ENCODE results near the gene CD151. TPM values are rescaled to one million over a fixed set of nuclear protein-coding genes. Genes with fewer than 3 reads are reported as not detected.
A peak's percentile ranks its signal among the peaks of the same experiment; 100 is the strongest.

CD151 gene
- total RNA-seq, 1 experiment from 2014 or later, result 127 TPM

DNA sequence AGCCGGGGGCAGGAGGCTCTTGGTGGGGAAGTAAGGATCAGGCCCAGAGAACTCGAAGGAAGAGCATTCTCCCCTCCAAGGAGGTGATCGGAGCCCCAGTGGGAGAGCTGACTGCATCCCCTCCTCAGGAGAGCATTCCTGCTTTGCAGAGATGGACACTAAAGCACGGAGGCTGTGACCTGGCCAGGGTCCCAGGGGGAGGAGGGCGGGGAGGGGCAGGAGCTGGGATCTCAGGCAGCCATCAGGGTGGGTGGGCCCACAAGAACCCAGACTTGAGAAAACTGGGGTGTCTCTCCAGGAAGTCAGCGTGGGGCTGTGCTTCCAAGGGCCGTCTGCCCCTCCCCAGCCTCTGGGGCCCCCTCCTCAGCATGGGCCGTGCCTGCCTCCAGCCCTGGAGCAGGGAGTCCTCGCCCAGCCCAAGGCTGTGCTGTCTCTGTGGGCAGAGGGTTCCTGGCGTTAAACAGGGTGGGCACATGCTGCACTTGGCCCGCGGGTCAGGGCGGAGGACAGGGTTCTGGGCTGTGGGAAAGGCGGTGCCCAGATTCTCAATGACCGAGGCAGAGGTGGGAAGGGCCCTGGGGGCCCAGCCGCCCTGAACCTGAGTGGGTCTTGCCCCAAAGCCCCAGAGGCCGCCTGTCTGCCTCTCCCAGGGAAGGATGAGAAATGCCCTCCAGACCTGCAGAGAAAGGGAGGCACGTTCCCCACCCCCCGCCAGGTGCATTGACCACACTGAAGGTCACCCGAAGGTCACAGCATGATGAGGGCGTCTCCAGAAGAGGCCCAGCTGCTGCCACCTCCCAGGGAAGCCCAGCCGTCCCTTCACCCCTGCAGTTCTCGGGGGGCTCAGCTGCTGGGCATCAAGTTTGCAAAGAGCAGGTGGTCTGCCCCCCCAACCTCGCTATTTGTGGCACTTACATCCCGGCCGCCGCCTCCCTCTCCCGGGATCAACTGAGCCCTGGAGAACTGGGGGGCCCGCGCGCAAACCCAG lies 43.5 kb upstream of the CD151 start:
- Histone ChIP-seq H3K9me3 (ENCODE audit: low read depth, low read length, poor library complexity, severe bottlenecking) (no peaks in the 10 kb centered on the region), H3K36me3 (ENCODE audit: insufficient read depth, low read length, poor library complexity, severe bottlenecking) (no peaks in the 10 kb centered on the region), H3K4me3 (ENCODE audit: low read depth, low read length, poor library complexity, severe bottlenecking) (no peak overlapping the region), H3K27me3 (replicated peaks; ENCODE audit: insufficient read depth, low read depth, low read length, poor library complexity) (no peaks in the 10 kb centered on the region), H3K27ac (ENCODE audit: low read depth, low read length, poor library complexity, severe bottlenecking) (no peak overlapping the region), H3K4me1 (ENCODE audit: insufficient read depth, low read length, poor library complexity, severe bottlenecking) (peaks cover 3% of the 10 kb centered on the region)
- CTCF ChIA-PET, result interaction anchor here (0.7 kb wide), 1 partner anchor 20 kb away, joined by 5 read pairs; no protein-coding TSS in a partner anchor
- intact Hi-C loops (cut with micrococcal nuclease; ENCODE audit: unreplicated experiment), result no loop called here
- POLR2A ChIA-PET (ENCODE audit: low non-redundant PET), result no interaction called here
- no peak for DNase-seq (ENCODE audit: low spot score)
- no peak for TF ChIP-seq EZH2 (IDR thresholded peaks at IDR 0.05; ENCODE audit: borderline replicate concordance, low read depth, low read length, poor library complexity, severe bottlenecking)
- TF ChIP-seq, protein P1, sequence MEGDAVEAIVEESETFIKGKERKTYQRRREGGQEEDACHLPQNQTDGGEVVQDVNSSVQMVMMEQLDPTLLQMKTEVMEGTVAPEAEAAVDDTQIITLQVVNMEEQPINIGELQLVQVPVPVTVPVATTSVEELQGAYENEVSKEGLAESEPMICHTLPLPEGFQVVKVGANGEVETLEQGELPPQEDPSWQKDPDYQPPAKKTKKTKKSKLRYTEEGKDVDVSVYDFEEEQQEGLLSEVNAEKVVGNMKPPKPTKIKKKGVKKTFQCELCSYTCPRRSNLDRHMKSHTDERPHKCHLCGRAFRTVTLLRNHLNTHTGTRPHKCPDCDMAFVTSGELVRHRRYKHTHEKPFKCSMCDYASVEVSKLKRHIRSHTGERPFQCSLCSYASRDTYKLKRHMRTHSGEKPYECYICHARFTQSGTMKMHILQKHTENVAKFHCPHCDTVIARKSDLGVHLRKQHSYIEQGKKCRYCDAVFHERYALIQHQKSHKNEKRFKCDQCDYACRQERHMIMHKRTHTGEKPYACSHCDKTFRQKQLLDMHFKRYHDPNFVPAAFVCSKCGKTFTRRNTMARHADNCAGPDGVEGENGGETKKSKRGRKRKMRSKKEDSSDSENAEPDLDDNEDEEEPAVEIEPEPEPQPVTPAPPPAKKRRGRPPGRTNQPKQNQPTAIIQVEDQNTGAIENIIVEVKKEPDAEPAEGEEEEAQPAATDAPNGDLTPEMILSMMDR (conservative IDR thresholded peaks at IDR 0.05; ENCODE audit: low read depth, low read length), result no peak
- no TSS peak for BruUV-seq (replicated peaks)

DNA sequence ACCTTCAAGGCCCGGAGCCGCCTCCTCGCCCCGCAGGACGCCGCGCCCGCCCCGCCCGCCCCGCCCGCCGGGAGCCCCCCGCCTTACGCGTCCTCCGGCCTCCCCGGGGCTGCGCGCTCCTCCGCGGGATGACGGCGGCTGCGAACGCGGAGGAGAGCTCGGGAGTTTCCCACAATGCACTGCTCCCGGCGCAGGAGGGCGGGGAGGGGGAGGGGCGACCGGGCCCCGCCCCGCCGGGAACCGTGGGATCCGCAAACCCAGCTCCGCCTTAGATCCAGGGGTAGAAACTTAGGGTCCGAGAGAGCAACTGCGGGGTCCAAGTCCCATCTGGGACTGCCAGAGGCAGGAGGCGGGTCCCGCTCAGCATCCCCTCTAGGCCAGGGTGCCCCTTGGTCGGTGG lies 42.8 kb upstream of the CD151 start, which contains the start of gene CEND1:
TSS of gene CEND1 (minus strand) at position 148 of the 400 bp plus-strand sequence. CDS start 1,514 bp downstream, outside the sequence.
- H3K27ac ChIP-seq (ENCODE audit: low read depth, low read length, poor library complexity, severe bottlenecking), result no peak within 1 kb of the TSS
- peaks cover 2% of the 10 kb centered on the region for H3K36me3 ChIP-seq (ENCODE audit: insufficient read depth, low read length, poor library complexity, severe bottlenecking)
- intact Hi-C loops (cut with micrococcal nuclease; ENCODE audit: unreplicated experiment), result no loop called here
- ChIA-PET CTCF (interaction anchor here (0.7 kb wide), 1 partner anchor 19 kb away, joined by 5 read pairs; no protein-coding TSS in a partner anchor), POLR2A (ENCODE audit: low non-redundant PET) (no interaction called here)
- H3K4me1 ChIP-seq (ENCODE audit: insufficient read depth, low read length, poor library complexity, severe bottlenecking), result peaks cover 3% of the 10 kb centered on the region
- H3K4me3 ChIP-seq (ENCODE audit: low read depth, low read length, poor library complexity, severe bottlenecking), result no peak within 1 kb of the TSS
- no peaks in the 10 kb centered on the region for H3K9me3 ChIP-seq (ENCODE audit: low read depth, low read length, poor library complexity, severe bottlenecking)
- no TSS peak for BruUV-seq (replicated peaks)
- no peaks in the 10 kb centered on the region for H3K27me3 ChIP-seq (replicated peaks; ENCODE audit: insufficient read depth, low read depth, low read length, poor library complexity)
- TF ChIP-seq, protein P1 (conservative IDR thresholded peaks at IDR 0.05; ENCODE audit: low read depth, low read length), result no peak
- no peak for TF ChIP-seq EZH2 (IDR thresholded peaks at IDR 0.05; ENCODE audit: borderline replicate concordance, low read depth, low read length, poor library complexity, severe bottlenecking)
- peak; percentile 67 for DNase-seq (ENCODE audit: low spot score)

DNA sequence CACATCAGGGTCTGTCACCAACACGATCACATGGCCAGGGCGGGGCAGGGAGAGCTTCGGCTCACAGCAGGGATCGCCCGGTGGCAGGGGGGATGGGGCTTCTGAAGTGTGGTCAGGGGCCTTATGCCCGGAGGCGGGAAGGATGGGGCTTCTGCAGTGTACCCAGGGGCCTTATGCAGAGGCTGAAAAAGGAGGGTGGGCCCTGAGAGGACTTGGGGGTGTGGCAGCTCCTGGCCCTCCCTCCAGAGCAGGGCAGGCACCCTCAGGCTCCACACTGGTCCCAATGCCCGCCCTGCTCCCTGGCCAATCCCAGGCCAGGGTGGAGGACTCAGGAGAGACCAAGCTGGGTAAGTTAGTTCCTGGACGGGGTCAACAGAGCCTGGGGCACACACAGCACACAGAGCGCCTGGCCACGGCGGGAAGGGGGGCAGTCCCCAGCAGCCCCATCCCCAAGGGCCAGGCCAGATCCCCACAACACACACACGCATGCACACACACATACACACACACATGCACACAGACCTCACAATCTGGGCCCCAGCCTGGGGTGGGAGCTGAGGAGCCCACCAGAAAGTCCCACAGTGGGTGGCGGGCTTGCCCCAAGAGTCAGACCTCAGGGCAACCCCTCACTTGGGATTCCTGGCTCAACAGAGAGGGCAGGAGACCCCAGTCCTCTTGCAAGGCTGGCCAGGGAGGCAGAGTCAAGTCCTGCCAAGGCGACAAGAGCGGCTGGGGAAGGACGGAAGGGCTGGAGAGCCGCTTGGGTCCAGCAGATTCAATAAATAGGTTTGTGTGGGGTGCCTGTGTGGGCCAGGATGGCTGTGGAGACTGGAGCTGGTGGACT lies 41.8 kb upstream of the CD151 start:
- TF ChIP-seq EZH2 (IDR thresholded peaks at IDR 0.05; ENCODE audit: borderline replicate concordance, low read depth, low read length, poor library complexity, severe bottlenecking), result no peak
- TF ChIP-seq, protein P1 (conservative IDR thresholded peaks at IDR 0.05; ENCODE audit: low read depth, low read length), result no peak
- intact Hi-C loops (cut with micrococcal nuclease; ENCODE audit: unreplicated experiment), result no loop called here
- H3K4me1 ChIP-seq (ENCODE audit: insufficient read depth, low read length, poor library complexity, severe bottlenecking), result peaks cover 10% of the 10 kb centered on the region
- no peaks in the 10 kb centered on the region for H3K27me3 ChIP-seq (replicated peaks; ENCODE audit: insufficient read depth, low read depth, low read length, poor library complexity)
- no peaks in the 10 kb centered on the region for H3K9me3 ChIP-seq (ENCODE audit: low read depth, low read length, poor library complexity, severe bottlenecking)
- no TSS peak for BruUV-seq (replicated peaks)
- H3K4me3 ChIP-seq (ENCODE audit: low read depth, low read length, poor library complexity, severe bottlenecking), result no peak overlapping the region
- peaks cover 2% of the 10 kb centered on the region for H3K36me3 ChIP-seq (ENCODE audit: insufficient read depth, low read length, poor library complexity, severe bottlenecking)
- H3K27ac ChIP-seq (ENCODE audit: low read depth, low read length, poor library complexity, severe bottlenecking), result no peak overlapping the region
- no peak for DNase-seq (ENCODE audit: low spot score)
- ChIA-PET POLR2A (ENCODE audit: low non-redundant PET) (interaction anchor here (0.6 kb wide), 1 partner anchor 1631 kb away, joined by 16 read pairs; no protein-coding TSS in a partner anchor), CTCF (no interaction called here)
